Measurements from ENCODE around the gene GNAZ. TPM values are rescaled to one million over a fixed set of nuclear protein-coding genes. Genes with fewer than 3 reads are reported as not detected.

GNAZ gene
- total RNA-seq, 1 donor from 2014 or later, result 1.1 TPM

GRCh38 chr22:23082534-23083314, 12.4 kb downstream of the GNAZ start:
- Histone ChIP-seq H3K9me3 (ENCODE audit: insufficient read depth, low read depth, low read length) (no peaks in the 10 kb centered on the region), H3K4me3 (ENCODE audit: insufficient read depth, low read depth, low read length) (no peak overlapping the region), H3K79me2 (ENCODE audit: insufficient read depth, low read length) (no peaks in the 10 kb centered on the region), H3K27ac (ENCODE audit: low read depth, low read length) (no peak overlapping the region), H2AFZ (ENCODE audit: low read depth, low read length) (no peak overlapping the region), H3K4me1 (ENCODE audit: insufficient read depth, low read length) (no peaks in the 10 kb centered on the region), H3K27me3 (ENCODE audit: insufficient read depth, low read length) (no peaks in the 10 kb centered on the region), H3K4me2 (ENCODE audit: low read length) (no peak overlapping the region), H4K20me1 (ENCODE audit: insufficient read depth, low read length) (no peaks in the 10 kb centered on the region), H3K9ac (ENCODE audit: low read length) (no peak overlapping the region), H3K36me3 (ENCODE audit: insufficient read depth, low read length) (no peaks in the 10 kb centered on the region)
- Mint-ChIP-seq H3K27me3 (ENCODE audit: low read depth, unreplicated experiment) (peaks cover 54% of the 10 kb centered on the region), H3K4me3 (ENCODE audit: unreplicated experiment) (no peak overlapping the region), H3K27ac (ENCODE audit: unreplicated experiment) (no peak overlapping the region), H3K36me3 (ENCODE audit: low read depth, unreplicated experiment) (no peaks in the 10 kb centered on the region), H3K4me1 (ENCODE audit: low read depth, unreplicated experiment) (no peaks in the 10 kb centered on the region), H3K9me3 (ENCODE audit: unreplicated experiment) (peaks cover 3% of the 10 kb centered on the region)
- DNase-seq (ENCODE audit: low read depth), result no peak
- TF ChIP-seq, protein P1, sequence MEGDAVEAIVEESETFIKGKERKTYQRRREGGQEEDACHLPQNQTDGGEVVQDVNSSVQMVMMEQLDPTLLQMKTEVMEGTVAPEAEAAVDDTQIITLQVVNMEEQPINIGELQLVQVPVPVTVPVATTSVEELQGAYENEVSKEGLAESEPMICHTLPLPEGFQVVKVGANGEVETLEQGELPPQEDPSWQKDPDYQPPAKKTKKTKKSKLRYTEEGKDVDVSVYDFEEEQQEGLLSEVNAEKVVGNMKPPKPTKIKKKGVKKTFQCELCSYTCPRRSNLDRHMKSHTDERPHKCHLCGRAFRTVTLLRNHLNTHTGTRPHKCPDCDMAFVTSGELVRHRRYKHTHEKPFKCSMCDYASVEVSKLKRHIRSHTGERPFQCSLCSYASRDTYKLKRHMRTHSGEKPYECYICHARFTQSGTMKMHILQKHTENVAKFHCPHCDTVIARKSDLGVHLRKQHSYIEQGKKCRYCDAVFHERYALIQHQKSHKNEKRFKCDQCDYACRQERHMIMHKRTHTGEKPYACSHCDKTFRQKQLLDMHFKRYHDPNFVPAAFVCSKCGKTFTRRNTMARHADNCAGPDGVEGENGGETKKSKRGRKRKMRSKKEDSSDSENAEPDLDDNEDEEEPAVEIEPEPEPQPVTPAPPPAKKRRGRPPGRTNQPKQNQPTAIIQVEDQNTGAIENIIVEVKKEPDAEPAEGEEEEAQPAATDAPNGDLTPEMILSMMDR (IDR thresholded peaks at IDR 0.05; ENCODE audit: insufficient read depth, low read depth, low read length), result no peak
- TF ChIP-seq EZH2 (IDR thresholded peaks at IDR 0.05; ENCODE audit: insufficient read depth, low read length), result no peak
- FAIRE-seq, result no peak

DNA sequence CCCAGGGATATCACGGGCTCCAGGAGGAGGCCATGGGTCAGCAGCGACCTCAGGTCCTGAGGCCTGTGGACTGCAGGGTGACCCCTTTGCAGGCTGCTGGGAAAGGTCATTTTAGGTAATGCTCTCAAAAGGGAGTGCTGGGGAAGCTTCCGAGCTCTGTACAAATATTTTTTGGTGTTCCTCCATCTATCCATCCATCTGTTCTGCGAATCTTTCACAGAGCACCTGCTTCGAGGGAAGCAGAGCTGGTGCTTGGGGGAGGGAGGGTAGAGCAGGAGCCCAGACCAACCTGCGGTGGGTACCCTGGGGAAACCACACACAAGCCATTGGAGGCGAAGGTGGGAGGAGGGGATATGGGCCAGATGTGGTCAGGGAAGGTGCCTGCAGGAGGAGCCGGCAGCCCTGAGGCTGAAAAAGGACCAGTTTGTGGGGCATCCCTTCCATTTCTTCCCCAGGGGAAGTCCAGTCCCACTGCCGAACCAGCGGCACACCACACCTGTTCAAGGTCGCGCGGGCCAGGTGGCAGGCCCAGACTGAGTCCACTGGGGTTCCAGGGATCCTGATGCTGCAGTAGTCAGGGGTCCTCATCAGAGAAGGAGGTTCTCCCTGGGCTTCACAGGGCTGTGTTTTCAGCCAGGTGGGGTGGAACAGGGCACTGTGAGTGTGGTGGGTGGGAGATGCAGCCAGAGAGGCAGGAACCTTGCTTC, 13.1 kb downstream of the GNAZ start:
- H3K36me3 ChIP-seq (ENCODE audit: insufficient read depth, low read length), result no peaks in the 10 kb centered on the region
- peaks cover 3% of the 10 kb centered on the region for H3K9me3 Mint-ChIP-seq (ENCODE audit: unreplicated experiment)
- no peak overlapping the region for H3K4me3 ChIP-seq (ENCODE audit: insufficient read depth, low read depth, low read length)
- no peak overlapping the region for H3K4me3 Mint-ChIP-seq (ENCODE audit: unreplicated experiment)
- H3K4me2 ChIP-seq (ENCODE audit: low read length), result no peak overlapping the region
- TF ChIP-seq, protein P1 (IDR thresholded peaks at IDR 0.05; ENCODE audit: insufficient read depth, low read depth, low read length), result no peak
- no peak for TF ChIP-seq EZH2 (IDR thresholded peaks at IDR 0.05; ENCODE audit: insufficient read depth, low read length)
- H3K27me3 Mint-ChIP-seq (ENCODE audit: low read depth, unreplicated experiment), result peaks cover 49% of the 10 kb centered on the region
- H3K9ac ChIP-seq (ENCODE audit: low read length), result no peak overlapping the region
- H3K27ac ChIP-seq (ENCODE audit: low read depth, low read length), result no peak overlapping the region
- no peaks in the 10 kb centered on the region for H3K27me3 ChIP-seq (ENCODE audit: insufficient read depth, low read length)
- H3K9me3 ChIP-seq (ENCODE audit: insufficient read depth, low read depth, low read length), result no peaks in the 10 kb centered on the region
- H3K27ac Mint-ChIP-seq (ENCODE audit: unreplicated experiment), result no peak overlapping the region
- H3K79me2 ChIP-seq (ENCODE audit: insufficient read depth, low read length), result no peaks in the 10 kb centered on the region
- no peaks in the 10 kb centered on the region for H3K4me1 Mint-ChIP-seq (ENCODE audit: low read depth, unreplicated experiment)
- H3K4me1 ChIP-seq (ENCODE audit: insufficient read depth, low read length), result no peaks in the 10 kb centered on the region
- no peaks in the 10 kb centered on the region for H3K36me3 Mint-ChIP-seq (ENCODE audit: low read depth, unreplicated experiment)
- no peak for FAIRE-seq
- no peak for DNase-seq (ENCODE audit: low read depth)
- H4K20me1 ChIP-seq (ENCODE audit: insufficient read depth, low read length), result no peaks in the 10 kb centered on the region
- no peak overlapping the region for H2AFZ ChIP-seq (ENCODE audit: low read depth, low read length)

Data from astrocyte (in vitro differentiated cells and primary cell).